Measurements from ENCODE around the gene SAMD3.
"Not testable (repeated sequence)": the region's sequence is repeated elsewhere in the genome, so short reads cannot be mapped to it uniquely, and the experiment has no call there.

SAMD3 gene, protein sequence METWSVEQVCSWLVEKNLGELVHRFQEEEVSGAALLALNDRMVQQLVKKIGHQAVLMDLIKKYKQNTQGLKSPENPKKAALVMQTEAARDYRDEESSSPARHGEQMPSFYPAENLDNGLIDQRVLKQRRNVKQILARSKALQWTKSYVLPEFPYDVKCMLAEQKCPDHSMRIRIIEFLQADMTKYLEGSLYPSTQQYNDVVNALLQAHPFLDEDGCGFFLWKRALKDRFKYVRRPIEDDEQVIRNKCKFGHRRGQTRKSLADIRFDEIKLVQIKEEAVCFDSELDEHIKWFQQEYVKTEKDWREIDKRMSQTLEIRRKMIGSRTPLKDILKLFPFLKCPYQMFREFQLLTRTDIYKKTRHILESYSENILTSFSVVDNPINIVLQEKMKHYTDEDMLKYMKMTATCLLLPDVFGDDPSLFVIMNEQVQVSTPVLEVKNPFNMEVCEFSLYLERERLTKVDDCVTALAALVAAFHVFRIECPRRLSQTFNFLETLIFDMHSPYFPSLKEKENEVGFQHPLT

DNA sequence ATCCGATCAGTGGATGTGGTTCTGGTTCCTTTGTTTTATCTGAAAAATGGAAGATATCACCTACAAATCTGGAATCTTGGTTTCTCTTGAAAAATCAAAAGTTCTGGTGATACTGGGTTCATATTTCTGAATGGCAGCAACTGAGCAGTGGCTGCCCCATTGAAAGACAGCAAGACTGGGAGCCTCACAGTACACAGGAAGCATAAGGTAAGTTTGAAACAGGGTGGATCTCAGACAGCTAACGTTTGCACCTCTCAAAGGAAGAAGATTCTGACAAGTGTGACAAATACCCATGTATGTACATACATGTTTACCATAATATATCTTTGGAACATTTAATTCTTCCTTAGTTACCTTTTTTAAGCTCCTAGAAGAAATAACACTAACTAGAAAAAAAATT is at the start of gene SAMD3:
SAMD3 (minus strand) TSS at position 177 of the 400 bp plus-strand sequence. CDS start 7,678 bp downstream, outside the sequence.
- Histone ChIP-seq H3K27ac (peak within 1 kb of the TSS in 9 of 21 experiments; percentile 13 to 81 (median 43)), H3K4me3 (peak within 1 kb of the TSS in 1 of 7 experiments; percentile 22)

DNA sequence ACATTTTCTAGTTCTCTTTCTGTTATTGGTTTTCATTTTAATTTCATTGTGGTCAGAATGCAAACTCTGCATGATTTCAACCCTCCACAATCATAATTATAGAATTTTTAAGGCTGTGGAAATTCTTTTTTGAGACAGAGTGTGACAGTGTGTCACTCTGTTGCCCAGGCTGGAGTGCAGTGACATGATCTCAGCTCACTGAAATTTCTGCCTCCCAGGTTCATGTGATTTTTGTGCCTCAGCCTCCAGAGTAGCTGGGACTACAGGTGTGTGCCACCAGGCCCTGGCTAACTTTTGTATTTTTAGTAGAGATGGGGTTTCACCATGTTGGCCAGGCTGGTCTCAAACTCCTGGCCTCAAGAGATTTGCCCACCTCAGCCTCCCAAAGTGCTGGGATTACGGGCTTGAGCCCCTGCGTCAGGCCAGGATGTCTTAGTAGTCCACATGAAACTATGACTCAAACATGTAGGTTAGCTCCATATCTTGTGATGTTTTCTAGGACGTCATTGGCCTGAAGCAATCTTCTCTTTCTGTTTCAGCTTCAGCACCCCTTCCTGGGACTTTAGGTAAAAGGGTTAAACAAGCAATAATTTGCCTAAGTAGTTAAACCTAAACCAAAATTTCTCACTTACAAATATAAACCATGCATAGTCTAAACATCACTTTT is 47.4 kb upstream of the SAMD3 start:
- Histone ChIP-seq H3K4me3 (no peak overlapping the region), H3K27ac (no peak overlapping the region)

DNA sequence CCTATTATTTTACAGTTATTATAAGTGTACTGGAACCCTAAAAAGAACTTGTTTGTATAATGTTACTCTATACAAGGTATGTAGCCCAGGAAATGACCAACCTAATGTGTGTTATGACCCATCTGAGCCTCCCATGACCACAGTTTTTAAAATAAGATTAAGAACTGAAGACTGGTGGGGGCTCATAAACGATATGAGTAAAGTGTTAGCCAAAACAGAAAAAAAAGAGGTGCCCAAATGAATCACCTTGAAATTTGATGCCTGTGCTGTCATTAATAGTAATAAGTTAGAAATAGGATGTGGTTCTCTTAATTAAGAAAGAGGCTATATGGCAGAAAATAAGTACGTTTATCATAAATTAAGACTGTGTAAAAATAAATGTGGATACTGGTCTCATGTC is 42.8 kb upstream of the SAMD3 start:
- not testable (repeated sequence) for H3K4me3 ChIP-seq, H3K27ac ChIP-seq

DNA sequence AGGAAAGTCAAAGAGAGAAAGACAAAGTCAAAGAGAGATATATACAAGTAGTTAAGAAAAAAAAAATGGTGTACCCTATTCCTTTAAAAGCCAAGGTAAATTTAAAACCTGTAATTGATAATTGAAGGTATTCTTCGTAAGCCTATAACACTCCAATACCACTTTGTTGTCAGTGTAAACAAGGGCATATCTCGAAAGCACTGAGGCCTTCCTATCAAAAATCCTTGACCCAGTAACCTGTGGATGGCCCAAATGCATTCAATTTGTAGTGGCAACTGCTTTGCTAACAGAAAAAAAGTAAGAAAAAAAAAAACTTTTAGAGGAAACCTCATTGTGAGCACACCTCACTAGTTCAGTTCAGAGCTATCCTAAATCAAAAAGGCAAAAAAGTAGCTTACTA is 39.3 kb upstream of the SAMD3 start:
- H3K27ac ChIP-seq: no peak overlapping the region

DNA sequence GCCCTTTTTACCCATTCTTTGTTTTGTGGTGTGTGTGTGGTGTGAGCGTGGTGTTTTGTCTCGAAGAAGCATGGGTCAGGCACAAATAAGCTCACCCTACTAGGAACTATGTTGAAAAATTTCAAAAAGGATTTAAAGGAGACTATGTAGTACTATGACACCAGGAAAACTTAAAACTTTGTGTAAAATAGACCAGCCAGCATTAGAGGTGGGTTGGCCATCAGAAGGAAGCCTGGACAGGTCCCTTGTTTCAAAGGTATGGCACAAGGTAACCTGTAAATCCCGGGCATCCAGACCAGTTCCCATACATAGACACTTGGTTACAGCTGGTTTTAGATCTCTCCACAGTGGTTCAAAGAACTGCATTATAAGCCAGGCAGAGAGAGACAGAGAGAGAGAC is 38.8 kb upstream of the SAMD3 start:
- not testable (repeated sequence) for H3K4me3 ChIP-seq
- peak overlapping the region in 3 of 21 experiments; percentile 10 to 56 (median 53) for H3K27ac ChIP-seq

More for the DNA sequence above, 39.3 kb upstream of the SAMD3 start:
- H3K4me3 ChIP-seq: no peak overlapping the region

DNA sequence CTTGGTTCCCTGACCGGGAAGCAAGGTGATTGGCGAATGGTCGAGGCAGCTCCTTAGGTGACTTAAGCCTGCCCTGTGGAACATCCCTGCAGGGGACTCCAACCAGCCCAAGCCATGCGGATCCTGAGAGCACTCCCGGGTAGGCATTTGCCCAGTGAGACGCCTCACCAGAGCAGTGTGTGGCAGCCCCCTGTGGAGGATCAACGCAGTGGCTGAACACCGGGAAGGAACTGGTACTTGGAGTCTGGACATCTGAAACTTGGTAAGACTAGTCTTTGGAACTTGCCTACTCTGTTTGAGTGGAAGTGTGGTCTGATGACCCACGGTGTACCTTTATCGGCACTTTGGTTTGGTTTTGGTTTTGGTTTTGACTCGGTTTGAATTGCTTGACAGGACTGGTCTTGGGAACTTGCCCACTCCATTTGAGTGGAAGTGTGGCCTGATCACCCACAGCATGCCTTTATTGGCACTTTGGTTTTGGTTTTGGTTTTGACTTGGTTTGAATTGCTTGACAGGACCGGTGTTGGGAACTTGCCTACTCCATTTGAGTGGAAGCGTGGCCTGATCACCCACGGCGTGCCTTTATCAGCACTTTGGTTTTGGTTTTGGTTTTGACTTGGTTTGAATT is 38.0 kb upstream of the SAMD3 start:
- Histone ChIP-seq H3K4me3 (peak overlapping the region in 1 of 7 experiments; percentile 2), H3K27ac (peak overlapping the region in 4 of 21 experiments; percentile 10 to 56 (median 36))

DNA sequence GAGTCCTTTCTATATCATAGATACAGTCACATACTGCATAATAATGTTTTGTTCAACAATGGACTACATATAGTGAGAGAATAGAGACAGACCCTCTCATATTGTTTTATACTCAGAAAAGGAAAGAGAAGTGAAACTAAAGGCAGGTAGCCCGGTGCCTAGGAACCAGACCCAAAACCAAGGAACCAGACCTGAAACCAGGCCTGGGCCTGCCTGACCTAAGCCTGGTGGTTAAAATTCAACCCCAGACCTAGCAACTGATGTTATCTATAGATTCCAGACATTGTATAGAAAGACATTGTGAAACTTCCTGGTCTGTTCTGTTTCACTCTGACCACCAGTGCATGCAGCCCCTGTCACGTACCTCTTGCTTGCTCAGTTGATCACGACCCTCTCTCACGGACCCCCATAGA is 37.3 kb upstream of the SAMD3 start:
- H3K27ac ChIP-seq: peak overlapping the region in 4 of 21 experiments; percentile 2 to 56 (median 36)
- not testable (repeated sequence) for H3K4me3 ChIP-seq

DNA sequence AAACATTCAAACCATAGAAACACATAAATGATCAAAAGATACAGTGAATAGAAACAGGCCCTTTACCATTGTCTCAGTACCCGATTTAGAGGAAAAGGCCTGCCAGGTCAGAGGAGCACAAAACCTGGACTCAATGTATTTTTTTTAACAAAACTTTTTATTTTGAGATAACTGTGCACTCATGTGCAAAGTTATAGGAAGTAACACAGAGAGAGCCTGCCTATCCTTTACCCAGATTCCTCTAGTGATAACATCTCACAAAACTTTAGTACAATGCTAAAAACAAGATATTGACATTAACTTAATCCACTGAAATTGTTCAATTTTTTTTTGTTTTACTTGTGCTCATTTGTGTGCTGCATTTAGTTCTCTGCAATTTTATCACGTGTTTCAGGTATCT is 36.8 kb upstream of the SAMD3 start:
- Histone ChIP-seq H3K4me3 (no peak overlapping the region), H3K27ac (no peak overlapping the region)

DNA sequence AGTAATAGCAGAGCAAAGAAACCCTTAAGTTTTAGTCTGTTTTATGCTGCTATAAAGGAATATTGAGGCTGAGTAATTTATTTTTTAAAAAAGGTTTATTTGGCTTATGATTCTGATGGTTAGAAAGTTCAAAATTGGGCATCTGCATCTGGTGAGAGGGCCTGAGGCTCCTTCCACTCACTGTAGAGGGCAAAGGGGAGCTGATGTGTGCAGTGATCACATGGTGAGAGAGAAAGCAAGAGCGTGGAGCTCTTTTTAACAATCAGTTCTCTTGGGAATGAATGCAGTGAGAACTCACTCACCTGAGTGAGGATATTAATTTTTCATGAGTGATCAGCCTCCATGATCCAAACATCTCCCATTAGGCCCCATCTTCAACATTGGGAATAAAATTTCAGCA is 36.4 kb upstream of the SAMD3 start:
- H3K4me3 ChIP-seq: no peak overlapping the region
- H3K27ac ChIP-seq: no peak overlapping the region

DNA sequence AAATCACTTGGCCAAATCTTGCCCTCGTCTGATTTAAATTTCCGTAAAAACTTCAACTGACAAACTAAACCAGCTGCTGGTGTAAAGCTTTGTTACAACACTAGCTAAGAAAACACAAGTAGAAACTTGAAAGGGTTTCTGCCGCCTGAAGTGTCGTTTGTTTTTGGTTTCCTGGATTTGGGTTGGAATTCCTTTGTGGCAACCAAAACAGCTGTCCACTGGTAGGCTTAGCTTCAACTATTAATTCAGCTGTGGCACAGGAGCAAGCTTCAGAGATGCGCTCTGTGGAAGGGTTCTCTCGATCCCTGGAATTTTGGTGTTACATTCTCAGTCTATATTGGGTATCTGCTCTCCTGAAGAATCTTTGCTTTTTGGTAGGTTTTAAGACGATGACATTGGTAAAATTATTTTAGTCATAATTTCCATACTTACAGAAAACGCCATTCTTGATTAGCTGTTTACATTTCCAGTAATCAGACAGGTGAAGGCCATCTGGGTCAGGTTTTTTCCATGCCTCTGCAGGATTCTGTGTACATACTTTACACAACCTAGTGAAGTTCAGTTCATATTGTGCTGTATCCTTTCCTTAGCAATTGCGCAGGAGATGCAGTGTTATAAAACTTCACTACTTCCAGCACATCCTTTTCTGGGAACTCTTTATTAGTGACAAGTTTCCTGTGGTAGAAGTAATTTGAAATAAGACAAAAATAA is 29.9 kb upstream of the SAMD3 start:
- Histone ChIP-seq H3K4me3 (no peak overlapping the region), H3K27ac (no peak overlapping the region)

DNA sequence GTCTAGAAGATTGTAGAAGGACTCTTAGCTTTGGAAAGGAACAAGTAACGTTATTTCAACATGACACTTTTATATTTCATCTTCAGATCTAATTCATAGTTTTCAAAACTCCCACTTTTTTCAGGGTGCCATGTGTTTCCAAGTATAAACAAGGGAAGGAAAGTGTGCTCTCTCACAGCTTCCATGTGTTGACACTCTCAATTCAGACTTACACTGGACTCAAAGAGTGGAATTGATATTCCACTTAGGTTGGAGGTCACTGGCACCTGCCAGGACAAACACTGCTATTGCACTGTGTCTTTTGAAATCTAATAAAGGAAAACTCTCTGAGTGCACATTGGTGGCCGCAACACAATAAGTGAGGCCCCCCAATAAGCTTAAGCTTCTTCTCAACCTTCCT is 22.5 kb upstream of the SAMD3 start:
- H3K27ac ChIP-seq: no peak overlapping the region
- H3K4me3 ChIP-seq: no peak overlapping the region

DNA sequence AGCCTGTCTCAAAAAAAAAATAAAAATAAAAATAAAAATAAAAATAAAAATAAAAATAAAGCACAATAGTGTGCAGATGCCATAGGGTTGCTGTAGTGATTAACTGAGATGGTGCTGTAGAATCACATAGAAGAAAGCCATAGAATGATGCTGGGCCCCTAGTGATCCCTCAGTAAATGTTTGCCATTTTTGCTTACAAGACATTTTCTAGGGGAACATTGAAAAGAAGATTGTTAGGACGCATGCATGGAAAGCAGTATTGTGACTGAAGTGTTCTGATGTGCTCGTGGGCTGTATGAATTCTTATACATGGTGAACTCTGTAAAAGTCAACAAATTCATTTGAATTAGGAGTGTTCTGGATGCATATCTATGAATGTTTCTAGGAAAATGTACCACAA is 22.0 kb upstream of the SAMD3 start:
- H3K27ac ChIP-seq: no peak overlapping the region
- no peak overlapping the region for H3K4me3 ChIP-seq

DNA sequence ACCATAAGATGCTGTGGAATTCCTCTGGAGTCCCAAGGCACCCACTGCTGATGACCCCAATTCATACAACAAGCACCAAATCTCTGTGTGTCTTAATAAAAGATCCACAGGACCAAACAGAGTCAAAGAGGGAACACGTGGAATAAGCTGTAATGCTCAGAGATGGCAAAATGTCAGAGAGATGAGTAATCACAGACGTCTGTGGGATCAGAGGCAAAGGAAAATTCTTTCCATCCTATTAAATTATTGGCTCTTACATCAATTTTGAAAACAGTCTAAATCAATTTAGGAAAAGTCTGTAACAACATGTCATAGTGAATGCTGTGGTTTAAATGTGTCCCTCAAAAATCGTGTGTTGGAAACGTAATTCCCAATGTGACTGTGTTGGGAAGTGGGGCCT is 17.5 kb upstream of the SAMD3 start:
- no peak overlapping the region for H3K4me3 ChIP-seq
- H3K27ac ChIP-seq: peak overlapping the region in 4 of 21 experiments; percentile 53 to 78 (median 69)

DNA sequence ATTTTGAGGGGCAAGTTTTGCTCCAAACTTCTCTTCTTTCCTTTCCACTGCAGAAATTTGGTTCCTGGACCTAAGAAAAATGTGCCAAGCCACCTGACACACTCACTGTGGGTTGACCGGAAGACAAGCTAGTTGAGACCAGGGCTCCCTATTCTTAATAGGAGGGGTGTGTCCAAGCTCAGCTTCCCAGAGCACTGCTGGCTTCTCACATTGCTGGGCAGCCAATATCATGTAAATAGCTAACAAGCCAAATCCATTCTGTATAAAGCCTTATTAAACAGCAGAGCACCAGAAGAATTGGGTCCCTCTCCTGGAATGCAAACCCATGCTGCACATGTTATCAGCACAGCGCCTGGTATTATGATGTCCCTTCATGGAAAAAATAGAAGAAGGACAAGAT is 17.0 kb upstream of the SAMD3 start:
- Histone ChIP-seq H3K4me3 (no peak overlapping the region), H3K27ac (peak overlapping the region in 1 of 21 experiments; percentile 14)

DNA sequence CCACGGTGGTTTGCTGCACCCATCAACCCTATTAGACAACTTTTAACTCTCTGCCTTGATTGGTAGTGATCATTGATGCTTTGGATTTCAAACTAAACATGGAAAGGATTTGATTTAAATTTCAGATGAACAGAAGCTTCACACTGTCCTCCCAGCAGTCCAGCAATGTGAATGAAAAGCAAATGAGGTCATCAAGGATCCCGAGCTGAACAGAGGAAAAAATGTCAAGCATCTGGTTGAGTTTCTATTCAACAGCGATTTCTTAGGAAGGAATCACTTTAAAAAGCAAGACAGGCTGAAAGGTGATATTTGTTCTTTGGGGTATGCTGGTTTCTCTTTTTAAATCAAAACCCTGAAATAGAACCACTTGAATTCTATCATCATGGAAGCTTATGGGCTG is 10.6 kb upstream of the SAMD3 start:
- Histone ChIP-seq H3K4me3 (no peak overlapping the region), H3K27ac (no peak overlapping the region)

DNA sequence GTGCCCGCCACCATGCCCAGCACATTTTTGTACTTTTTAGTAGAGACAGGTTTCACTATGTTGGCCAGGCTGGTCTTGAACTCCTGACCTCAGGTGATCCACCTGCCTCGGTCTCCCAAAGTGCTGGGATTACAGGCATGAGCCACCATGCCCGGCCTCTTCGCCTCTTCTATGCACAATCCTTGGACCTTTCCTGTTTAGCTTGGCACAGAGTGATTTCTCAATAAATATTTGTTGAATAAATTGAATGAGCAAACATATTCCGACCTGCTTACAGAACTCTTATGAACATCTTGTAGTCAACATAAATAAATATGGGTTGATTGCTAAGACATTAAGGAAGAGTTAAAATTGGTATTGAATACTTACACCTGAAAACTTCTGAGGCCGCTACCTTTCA is 7.8 kb upstream of the SAMD3 start:
- not testable (repeated sequence) for H3K27ac ChIP-seq, H3K4me3 ChIP-seq

DNA sequence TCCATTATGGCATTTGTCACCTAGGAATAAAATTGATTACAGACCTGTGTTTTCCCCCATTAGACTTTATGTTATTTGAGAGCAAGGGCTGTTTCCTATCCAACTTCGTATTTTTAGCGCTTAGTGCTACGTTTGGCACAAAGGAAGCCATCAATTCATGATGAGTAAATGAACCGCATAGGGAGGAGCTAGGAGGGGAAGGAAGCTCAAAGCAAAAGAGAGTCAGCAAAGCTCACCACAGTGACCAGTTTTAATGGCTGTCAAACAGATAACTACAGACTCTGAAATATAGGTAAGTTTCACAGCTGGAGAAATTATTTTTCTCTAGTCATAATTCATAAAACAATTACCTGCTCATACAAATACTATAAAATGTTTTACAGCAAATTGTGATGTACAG is 6.9 kb upstream of the SAMD3 start:
- H3K27ac ChIP-seq: no peak overlapping the region

DNA sequence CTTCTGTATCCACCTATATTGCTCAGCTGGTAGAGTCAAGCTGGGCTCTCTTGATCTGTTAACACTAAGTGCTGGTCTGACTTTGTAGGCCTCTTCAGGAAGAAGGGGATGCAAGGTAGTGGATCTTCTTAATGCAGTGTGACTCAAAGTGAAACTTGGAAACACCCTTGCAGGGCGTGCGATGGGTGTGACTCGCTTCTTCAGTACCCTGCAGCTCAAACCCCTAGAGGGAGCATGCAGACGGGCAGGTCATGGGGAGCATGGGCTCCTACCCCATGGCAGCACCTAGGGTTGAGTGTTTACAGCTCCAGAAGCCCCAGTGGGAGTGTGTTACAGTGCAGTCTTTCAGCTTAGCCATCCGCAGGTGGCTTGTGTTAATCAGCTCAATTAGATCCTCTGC is 757 bp upstream of the SAMD3 start:
- H3K27ac ChIP-seq: peak overlapping the region in 6 of 21 experiments; percentile 25 to 81 (median 54)
- no peak overlapping the region for H3K4me3 ChIP-seq

More for the DNA sequence above, 6.9 kb upstream of the SAMD3 start:
- no peak overlapping the region for H3K4me3 ChIP-seq

DNA sequence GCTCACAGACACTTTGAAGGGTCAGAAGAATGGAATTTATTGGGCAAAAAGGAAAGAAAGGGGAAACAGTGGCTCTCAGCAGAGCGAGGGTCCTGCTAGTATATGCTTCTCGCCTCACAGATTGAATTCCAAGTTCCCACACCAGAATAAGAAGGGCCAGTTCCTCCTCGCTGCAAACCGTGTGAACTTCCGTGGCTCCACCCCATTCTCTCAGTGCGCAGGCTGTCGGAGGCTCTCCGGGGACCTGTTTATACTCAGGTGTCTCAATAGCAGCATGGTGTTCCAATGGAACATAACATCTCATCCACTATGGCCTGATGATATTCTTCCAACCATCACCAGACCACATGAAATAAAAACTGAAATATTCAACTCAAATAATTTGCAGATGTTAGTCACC is 4.6 kb downstream of the SAMD3 start:
- H3K27ac ChIP-seq: peak overlapping the region in 1 of 21 experiments; percentile 3
- H3K4me3 ChIP-seq: no peak overlapping the region

DNA sequence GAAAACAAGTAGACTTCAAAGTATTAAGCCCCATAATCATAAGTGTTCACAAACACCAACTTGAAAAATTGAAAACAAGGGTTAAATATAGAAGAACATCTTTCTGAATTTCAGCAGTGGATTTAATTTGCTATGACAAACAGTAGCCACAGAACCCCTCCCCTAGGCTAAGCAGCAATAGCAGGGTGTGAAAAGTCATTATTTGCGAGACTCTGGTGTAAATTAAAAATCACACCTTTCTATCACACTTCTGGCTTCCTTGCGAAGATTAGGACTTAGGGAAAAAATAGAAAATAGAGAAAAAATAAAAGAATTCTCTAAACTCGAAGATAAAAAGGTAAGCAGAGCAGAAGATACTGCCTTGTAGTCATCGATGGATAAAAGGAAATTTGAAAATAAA is 6.1 kb downstream of the SAMD3 start:
- Histone ChIP-seq H3K27ac (peak overlapping the region in 1 of 21 experiments; percentile 81), H3K4me3 (no peak overlapping the region)
